ENCODE measurements around the gene VPS13D.

- TF ChIP-seq CTCF (IDR thresholded peaks at IDR 0.05) (no peak), POLR2A (IDR thresholded peaks at IDR 0.05) (no peak)
These were observed 245.3 kb downstream of the VPS13D start for GRCh38 chr1:12475101-12475500.

All from ovary (tissue), 3 donors.